MM.1S (cell line): Measurements from ENCODE around the gene MMRN2.

ENCODE experiments used
- DNase-seq: peaks from one replicate; pipeline ENCODE4 v3.0.0-alpha.2; 2015
- H2AFZ ChIP-seq: fragments of 300-600 bp; sonication (generic); 2 replicates; pipeline ENCODE4 v1.6.0; 2016; ENCODE audit warnings: antibody characterized with exemption, low read length
- H3F3A ChIP-seq: fragments of 300-600 bp; sonication (generic); 2 replicates; pipeline ENCODE4 v1.6.1; 2016; ENCODE audit warnings: mild to moderate bottlenecking, antibody characterized with exemption, low read length, moderate library complexity, mixed read lengths; ENCODE audit not compliant: insufficient read depth
- H3K27ac ChIP-seq: fragments of 300-600 bp; sonication (generic); 2 replicates; pipeline ENCODE4 v1.5.1; 2016; ENCODE audit warnings: mild to moderate bottlenecking, low read length
- H3K27me3 ChIP-seq: fragments of 300-600 bp; sonication (generic); replicated peaks from 2 replicates; pipeline ENCODE4 v1.6.0; 2016; ENCODE audit warnings: low read length; ENCODE audit not compliant: insufficient read depth
- H3K36me3 ChIP-seq: fragments of 300-600 bp; sonication (generic); replicated peaks from 2 replicates; pipeline ENCODE4 v1.6.1; 2016; ENCODE audit warnings: mild to moderate bottlenecking, low read length, mixed read lengths; ENCODE audit not compliant: insufficient read depth
- H3K4me1 ChIP-seq: fragments of 300-600 bp; sonication (generic); 2 replicates; pipeline ENCODE4 v1.6.1; 2016; ENCODE audit warnings: low read length, mixed read lengths
- H3K4me2 ChIP-seq: fragments of 300-600 bp; sonication (generic); 2 replicates; pipeline ENCODE4 v1.6.0; 2016; ENCODE audit warnings: low read depth, low read length
- H3K4me3 ChIP-seq: fragments of 300-600 bp; sonication (generic); 2 replicates; pipeline ENCODE4 v1.5.1; 2016; ENCODE audit warnings: low read length, mixed read lengths
- H3K79me2 ChIP-seq: fragments of 300-600 bp; sonication (generic); 2 replicates; pipeline ENCODE4 v1.6.1; 2016; ENCODE audit warnings: mixed run types, low read length, mixed read lengths
- H3K9ac ChIP-seq: fragments of 300-600 bp; sonication (generic); 2 replicates; pipeline ENCODE4 v1.6.1; 2016; ENCODE audit warnings: low read length, mixed read lengths
- H3K9me2 ChIP-seq: fragments of 300-600 bp; sonication (generic); replicated peaks from 2 replicates; pipeline ENCODE4 v1.6.1; 2016; ENCODE audit warnings: mild to moderate bottlenecking, low read length, mixed read lengths; ENCODE audit not compliant: insufficient read depth
- H3K9me3 ChIP-seq: fragments of 300-600 bp; sonication (generic); replicated peaks from 2 replicates; pipeline ENCODE4 v1.6.1; 2016; ENCODE audit warnings: mild to moderate bottlenecking, low read length, mixed read lengths; ENCODE audit not compliant: insufficient read depth
- H4K20me1 ChIP-seq: fragments of 300-600 bp; sonication (generic); 2 replicates; pipeline ENCODE4 v1.6.1; 2016; ENCODE audit warnings: mild to moderate bottlenecking, low read length, moderate library complexity, mixed read lengths; ENCODE audit not compliant: insufficient read depth
- CTCF ChIP-seq: fragments of 300-600 bp; sonication (generic); IDR thresholded peaks from 2 replicates; pipeline ENCODE4 v1.5.1; 2016; ENCODE audit warnings: antibody characterized with exemption, low read length, mixed read lengths
- EZH2 ChIP-seq: fragments of 300-600 bp; sonication (generic); optimal IDR thresholded peaks from 2 replicates; pipeline ENCODE3; 2017; ENCODE audit warnings: low read depth, mild to moderate bottlenecking, antibody characterized with exemption, low read length, mixed read lengths
- EZH2phosphoT487 ChIP-seq: fragments of 300-600 bp; sonication (generic); IDR thresholded peaks from 2 replicates; pipeline ENCODE4 v1.6.1; 2018; ENCODE audit warnings: antibody characterized with exemption, low read length

The MMRN2 gene

GRCh38 chr10:86969421-86970041 is 12.1 kb upstream of the MMRN2 start:
- Histone ChIP-seq H3K4me1 (no peaks in the 10 kb centered on the region), H3K9ac (no peak overlapping the region), H3K27me3 (no peaks in the 10 kb centered on the region), H3K4me3 (no peak overlapping the region), H3K36me3 (no peaks in the 10 kb centered on the region), H3K79me2 (no peaks in the 10 kb centered on the region), H3K9me2 (no peaks in the 10 kb centered on the region), H2AFZ (no peak overlapping the region), H3K9me3 (no peaks in the 10 kb centered on the region), H3K4me2 (no peak overlapping the region), H3K27ac (no peak overlapping the region), H4K20me1 (no peaks in the 10 kb centered on the region), H3F3A (no peaks in the 10 kb centered on the region)
- no peak for TF ChIP-seq EZH2phosphoT487
- TF ChIP-seq CTCF = no peak
- TF ChIP-seq EZH2 = no peak
- no peak for DNase-seq

GRCh38 chr10:86968994-86969355 is 11.6 kb upstream of the MMRN2 start:
- no peak for TF ChIP-seq CTCF
- TF ChIP-seq EZH2 = no peak
- TF ChIP-seq EZH2phosphoT487 = no peak
- no peak overlapping the region for H3K27ac ChIP-seq
- H3K4me3 ChIP-seq = no peak overlapping the region
- no peaks in the 10 kb centered on the region for H3K9me3 ChIP-seq
- no peak overlapping the region for H3K4me2 ChIP-seq
- H3K9me2 ChIP-seq = no peaks in the 10 kb centered on the region
- no peaks in the 10 kb centered on the region for H3F3A ChIP-seq
- H3K27me3 ChIP-seq = no peaks in the 10 kb centered on the region
- H3K4me1 ChIP-seq = no peaks in the 10 kb centered on the region
- H3K9ac ChIP-seq = no peak overlapping the region
- H3K79me2 ChIP-seq = no peaks in the 10 kb centered on the region
- H2AFZ ChIP-seq = no peak overlapping the region
- no peak for DNase-seq
- H3K36me3 ChIP-seq = no peaks in the 10 kb centered on the region
- H4K20me1 ChIP-seq = no peaks in the 10 kb centered on the region

GRCh38 chr10:86968271-86968993 is 11.0 kb upstream of the MMRN2 start, which contains the start of gene ADIRF:
Gene ADIRF (plus strand): TSS chr10:86968482. CDS start chr10:86968545, 63 bp downstream.
- H3K27ac ChIP-seq = no peak within 1 kb of the TSS
- no peaks in the 10 kb centered on the region for H3K9me2 ChIP-seq
- H4K20me1 ChIP-seq = no peaks in the 10 kb centered on the region
- no peak within 1 kb of the TSS for H3K4me3 ChIP-seq
- no peaks in the 10 kb centered on the region for H3K4me1 ChIP-seq
- H3K36me3 ChIP-seq = no peaks in the 10 kb centered on the region
- no peak for DNase-seq
- no peaks in the 10 kb centered on the region for H3K9me3 ChIP-seq
- H3K27me3 ChIP-seq = no peaks in the 10 kb centered on the region
- H3K4me2 ChIP-seq = no peak within 1 kb of the TSS
- H3K79me2 ChIP-seq = no peaks in the 10 kb centered on the region
- no peaks in the 10 kb centered on the region for H3F3A ChIP-seq
- TF ChIP-seq EZH2 (no peak), CTCF (no peak), EZH2phosphoT487 (no peak)
- H3K9ac ChIP-seq = no peak within 1 kb of the TSS
- H2AFZ ChIP-seq = no peak within 1 kb of the TSS
